ACHN (cell line): ENCODE data around the gene NHS.

Source experiments
- DNase-seq: peaks from one replicate; pipeline ENCODE4 v3.0.0-alpha.2; 2015
- in situ Hi-C: cut with HindIII; loops from 2 replicates; pipeline ENCODE4 v1.10.0; 2017; ENCODE audit warnings: low sequenced_read_pairs, low pct_ligation_motif_present, low pct_unique_long_range_greater_than_20kb

Gene NHS

DNA sequence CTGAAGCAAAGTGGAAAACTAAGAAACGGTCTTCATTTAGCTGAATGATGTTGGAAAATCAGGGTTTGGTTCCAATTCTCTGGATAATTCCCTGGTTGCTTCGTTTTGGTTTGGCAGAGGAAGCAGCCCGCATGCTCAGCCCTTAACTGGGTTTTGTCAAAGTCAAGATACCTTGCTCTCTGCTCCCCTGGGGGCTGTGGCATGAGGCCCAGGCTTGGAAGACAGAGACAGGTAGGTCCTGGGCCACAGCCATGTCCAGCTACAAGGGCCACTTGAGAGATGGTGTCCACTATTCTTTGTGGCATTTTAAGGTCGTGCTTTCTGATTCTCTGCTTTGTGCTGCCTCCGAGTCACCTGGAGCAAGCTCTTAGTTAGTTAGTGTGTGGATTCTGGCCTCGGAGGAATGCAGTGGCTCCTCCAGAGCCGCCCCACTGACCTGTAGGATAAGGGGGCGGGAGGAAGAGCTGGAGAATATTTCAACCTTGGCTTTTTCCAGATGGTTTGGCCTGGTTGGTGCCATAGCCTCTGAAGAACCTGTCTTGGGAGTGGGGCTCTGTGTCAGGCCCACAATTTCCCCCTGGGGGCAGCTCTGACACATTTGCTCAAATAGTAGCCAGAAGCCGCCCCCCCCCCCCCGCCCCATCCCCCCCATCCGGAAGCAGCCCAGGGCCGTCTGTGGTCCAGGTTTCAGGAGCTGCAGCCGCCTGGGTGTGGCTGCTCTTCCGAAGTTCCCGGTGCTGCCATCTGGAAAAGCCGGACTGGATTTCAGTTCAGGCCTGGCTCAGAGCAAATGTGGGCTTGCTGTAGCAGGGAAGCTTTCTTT is 147.1 kb downstream of the NHS start:
- DNase-seq: peak; percentile 40
- in situ Hi-C loops: no loop called here

DNA sequence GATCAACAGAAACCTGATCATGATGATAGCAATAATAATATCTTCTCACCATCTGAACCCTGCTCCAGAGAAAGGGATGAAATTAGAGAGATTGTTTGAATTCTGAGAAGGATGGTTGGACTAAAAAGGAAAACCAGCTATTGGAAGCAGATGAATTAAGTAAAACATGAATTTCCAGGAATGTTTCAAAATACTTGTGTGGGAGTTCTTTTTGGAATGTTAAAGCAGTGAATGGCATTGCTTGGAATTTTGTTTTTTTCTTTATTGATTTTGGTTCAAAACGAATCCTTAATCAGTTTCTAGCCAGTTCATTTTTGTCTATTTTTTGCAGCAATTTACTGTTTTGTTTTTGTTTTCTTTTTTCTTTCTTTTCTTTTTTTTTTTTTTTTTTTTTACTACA is 150.3 kb downstream of the NHS start:
- no peak for DNase-seq
- in situ Hi-C loops: no loop called here

DNA sequence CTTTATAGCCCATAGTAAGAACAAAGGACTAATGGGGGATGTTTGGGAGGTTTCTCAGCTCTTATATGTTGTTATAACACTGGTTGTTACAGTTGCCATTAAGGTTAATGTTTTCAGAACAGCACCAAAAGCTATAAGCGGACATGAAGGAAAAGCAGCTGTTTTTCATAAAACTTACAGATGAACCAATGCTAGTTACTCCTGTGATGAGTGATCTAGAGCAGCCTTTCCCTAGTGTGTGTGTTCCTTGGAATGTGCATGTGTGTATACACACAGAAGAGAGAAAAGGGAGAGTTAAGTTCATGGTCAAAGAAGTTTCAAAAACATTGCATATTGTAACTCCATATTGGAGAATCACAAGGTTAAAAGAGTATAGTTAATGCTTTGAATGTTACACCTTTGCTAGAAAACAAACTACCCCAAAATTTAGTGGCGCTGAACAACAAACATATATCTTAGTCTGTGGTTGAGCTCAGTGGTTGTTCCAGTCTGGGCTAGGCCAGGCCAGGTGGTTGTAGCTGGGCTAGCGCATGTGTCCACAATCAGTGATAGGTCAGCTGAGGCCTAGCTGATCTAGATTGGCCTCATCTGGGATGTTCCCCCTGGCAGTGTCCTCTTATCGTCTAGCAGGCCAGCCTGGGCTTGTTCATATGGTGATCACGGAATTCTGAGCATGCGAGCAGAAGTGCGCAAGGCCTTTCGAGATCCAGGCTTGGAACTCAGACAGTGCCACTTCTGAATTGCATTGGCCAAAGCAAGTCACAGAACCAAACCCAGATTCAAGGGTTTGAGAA is 151.0 kb downstream of the NHS start:
- no peak for DNase-seq
- in situ Hi-C loops: no loop called here

DNA sequence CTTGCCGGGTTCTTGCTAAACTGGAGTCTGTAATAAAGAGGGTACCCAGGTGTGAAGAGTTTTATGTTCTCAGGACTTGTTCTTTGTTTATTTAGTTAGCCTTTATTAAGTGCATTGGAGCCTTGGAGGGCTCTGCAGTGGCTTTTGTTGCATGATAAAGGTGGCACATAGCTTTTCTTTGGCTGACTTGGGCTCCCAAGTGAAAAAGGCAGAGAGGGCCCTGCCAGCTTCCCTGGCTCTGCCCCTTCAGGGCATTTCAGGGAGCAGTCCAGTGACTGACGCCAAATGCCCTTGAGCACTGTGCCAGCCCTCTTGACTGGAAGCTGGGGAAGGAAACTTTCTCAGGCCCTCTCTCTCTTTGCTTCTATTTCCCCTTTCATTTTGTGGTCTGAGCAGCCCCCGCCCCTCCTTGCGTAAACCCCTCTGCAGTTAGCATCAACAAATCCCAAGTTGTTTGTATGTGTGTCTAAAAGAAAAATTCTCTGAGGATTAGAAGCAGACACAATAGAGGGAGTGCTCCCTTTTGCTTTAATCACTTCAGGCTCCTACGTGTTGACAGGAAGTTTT is 152.2 kb downstream of the NHS start:
- in situ Hi-C loops: no loop called here
- DNase-seq: no peak

DNA sequence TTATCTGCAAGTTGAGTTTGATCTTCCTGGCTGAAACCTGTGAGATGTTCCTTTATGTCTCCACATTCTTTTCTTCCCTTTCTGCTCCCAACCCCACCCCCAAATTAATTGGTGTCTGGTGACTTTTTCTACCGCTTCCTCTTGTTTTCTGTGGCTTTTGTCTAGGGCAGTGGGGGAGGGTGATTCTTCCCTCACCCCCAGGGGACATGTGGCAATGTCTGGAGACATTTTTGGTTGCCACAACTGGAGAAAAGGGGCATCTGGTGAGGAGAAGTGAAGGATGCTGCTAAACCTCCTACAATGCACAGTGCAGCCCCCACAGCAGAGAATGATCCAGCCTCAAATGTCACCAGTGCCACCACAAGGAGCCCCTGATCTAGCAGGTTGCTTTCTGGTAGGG is 152.9 kb downstream of the NHS start:
- in situ Hi-C loops: no loop called here

DNA sequence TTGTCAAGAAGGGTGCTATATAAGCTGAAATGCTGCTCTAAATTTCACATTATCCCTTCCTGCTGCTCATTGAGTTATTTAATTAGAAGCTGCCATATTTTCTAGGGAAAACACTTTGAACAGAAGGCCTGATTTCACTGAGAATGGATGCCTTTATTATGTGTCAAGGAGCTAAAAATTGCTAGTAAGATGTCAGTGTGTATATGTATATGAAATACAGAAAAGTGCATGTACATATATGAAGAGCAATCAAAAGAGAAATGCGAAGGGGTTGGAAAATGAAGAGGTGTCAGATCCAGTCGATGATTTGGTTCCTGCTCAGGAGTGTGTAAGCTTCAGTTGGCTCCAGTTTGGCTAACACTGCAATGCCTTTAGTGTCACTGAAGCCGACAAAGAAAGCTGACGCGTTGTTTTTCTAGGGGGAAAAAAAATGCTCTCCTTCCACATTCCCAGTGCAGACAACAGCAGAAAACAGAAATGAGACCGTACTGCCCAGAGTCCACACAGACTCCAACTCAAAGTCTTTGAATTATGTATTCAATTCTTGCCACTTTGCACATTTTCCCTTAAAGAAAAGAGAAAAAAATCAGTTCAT is 154.2 kb downstream of the NHS start:
- DNase-seq: no peak
- in situ Hi-C loops: no loop called here

More for the DNA sequence above, 152.9 kb downstream of the NHS start:
- DNase-seq: no peak

DNA sequence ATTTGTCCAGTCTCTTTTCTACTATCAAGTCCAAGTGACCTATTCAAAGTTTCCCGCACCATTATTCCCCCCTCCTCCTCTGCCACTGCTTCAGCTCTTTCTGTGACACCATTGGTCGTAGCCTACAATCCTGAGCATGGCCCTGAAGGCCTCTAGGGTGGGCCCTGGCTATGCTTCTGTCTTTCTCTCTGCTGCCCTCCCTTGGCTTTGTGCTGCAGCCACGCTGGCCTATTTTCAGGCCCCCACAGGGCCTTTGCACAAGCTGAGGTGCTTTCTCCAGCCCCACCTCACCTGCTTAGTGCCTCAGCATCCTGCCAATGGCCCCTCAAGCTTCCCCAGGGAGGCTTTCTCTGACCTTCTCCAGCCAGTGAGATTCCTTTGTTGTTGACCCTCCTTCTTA is 156.5 kb downstream of the NHS start:
- in situ Hi-C loops: no loop called here

DNA sequence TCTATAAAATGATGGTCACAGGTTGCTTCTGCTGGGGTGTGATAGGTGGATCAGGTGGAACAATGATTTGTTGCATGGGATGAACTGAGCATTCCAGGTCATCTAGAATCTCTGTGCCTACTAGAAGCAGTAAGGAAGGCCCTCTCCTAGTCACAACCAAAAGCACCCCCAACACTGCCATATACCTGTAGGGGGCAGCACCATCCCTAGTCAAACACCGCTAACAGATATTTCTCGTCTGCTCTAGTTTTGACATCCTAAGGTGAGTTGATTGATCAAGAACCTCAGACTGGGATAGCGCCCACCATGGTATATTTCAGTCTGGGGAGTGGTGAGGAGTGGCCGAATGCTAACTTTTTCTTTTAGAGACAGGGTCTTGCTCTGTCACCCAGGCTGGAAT is 160.2 kb downstream of the NHS start:
- in situ Hi-C loops: no loop called here
- peak; percentile 19 for DNase-seq

More for the DNA sequence above, 156.5 kb downstream of the NHS start:
- DNase-seq: no peak

DNA sequence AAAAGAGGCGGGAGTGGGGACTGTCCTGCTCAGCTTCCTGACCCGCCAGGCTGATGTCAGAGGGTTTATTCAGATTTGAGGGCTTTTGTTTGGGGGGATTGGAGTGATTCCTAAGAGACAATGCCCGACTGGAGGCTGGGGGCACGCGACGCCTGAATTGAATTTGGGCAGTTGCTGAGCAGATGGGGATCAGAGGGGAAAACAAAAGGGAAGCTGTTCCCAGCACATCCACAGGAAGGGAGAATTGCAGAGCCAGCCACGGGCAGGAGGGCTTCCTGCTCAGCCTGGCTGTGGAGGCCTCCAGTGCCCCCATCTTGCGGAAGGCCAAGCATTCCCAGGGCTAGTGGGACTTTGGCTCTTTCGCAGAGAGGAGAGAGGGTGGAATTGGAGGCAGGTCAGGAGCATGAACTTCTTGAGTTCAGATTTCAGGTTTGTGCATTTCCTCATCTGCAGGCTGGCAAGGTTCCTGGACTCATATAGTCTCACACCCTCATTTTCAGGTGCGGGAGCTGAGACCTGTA is 162.8 kb downstream of the NHS start:
- in situ Hi-C loops: no loop called here
- DNase-seq: no peak

DNA sequence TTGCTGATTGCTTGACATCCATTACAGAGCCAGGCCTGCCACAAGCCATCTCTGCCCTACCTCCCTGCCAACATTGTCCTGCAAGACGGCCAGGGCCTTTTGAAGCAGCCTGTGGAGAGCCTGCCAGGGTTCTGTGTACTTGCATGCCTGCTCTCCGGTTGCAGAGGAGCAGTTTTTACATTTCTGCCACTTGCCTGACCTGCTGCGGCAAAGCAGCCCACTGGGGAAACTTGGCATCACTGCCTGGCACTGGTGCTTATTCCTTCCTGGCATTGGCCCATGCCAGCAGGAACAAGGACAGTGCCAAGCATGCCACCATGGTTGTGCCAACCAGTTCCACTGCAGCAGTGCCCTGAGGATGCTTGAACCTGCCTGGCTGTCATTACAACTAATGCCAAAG is 167.1 kb downstream of the NHS start:
- in situ Hi-C loops: no loop called here
- no peak for DNase-seq

DNA sequence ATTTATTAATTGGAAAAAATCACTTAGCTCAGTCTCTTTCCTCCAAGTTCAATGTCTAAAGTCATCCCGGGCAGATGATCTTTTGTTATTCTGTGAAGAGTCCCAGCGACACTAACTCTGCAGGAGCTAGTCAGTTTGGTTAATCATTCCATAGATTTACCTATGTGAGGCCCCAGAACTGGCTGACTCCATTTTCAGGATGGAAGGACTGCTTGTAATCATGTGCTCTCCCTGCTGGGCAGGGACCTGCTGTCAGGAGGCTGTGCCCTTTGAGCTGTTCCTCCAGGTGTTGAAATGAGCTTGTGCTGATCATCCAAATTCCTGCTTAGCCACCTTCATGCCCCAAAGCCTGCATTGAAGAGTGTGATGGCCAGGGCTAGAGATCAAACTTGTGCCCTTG is 169.8 kb downstream of the NHS start:
- no peak for DNase-seq
- in situ Hi-C loops: no loop called here

DNA sequence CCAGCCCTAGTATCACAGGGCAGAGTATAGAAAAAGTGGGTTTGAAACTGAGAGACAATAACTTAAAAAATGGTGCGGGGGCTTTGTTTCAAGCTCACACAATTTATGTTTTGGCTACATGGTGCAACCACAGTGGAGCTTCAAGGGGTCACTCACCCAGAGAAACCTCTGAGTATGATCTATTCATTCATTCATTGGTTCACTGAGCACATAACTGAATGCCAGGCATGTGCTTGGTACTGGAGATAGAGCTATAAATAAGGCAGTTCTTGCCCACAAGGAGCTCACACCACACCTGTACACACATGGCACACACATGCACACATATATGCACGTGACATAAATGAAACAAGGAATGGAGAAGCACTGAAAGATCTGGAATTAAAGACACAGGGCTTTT is 171.4 kb downstream of the NHS start:
- in situ Hi-C loops: no loop called here
- DNase-seq: peak; percentile 54

DNA sequence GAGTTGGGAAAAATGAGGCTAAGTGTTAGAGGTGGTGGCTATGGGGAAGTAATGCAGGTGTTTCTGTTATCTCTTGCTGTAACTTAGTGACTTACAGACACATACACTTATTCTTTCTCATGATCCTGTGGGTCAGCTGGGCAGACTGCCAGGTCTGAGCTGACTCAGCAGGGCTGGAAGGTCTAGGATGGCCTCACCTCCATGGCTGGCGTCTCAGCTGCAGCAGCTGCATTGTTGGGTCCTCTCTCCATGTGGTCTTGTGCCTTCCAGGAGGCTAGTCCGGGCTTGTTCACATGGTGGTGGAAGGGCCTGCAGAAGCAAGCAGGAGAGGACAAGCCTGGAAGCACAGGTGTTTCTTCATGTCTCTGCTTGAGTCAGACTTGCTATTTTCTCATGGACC is 172.7 kb downstream of the NHS start:
- in situ Hi-C loops: no loop called here
- peak; percentile 82 for DNase-seq

DNA sequence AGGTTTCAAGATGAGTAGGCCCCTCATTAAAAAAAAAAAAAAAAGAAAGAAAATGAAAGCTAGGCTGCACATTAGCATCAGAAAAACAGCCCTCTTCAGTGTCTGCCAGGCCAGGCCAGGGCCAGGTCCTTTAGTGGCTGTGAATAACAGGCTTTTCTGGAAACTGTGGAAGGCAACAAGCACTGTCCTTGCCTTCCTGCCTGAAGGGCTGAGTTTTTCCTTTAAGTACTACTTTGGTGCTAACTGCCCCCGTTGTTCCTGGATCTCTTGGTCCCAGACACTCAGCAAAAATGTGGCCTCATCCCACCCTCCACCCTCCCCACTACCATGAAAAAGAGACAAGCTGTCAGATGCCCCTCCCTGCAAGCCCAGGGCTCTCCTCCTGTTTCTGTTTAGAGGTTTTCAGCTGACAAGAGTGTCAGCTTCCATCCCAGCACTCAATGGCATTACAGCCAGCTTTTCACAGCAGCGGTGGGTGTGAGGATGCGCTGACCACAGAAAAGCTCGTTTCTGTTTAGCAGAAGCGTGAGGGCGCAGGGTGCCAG is 174.2 kb downstream of the NHS start:
- in situ Hi-C loops: no loop called here
- DNase-seq: no peak

DNA sequence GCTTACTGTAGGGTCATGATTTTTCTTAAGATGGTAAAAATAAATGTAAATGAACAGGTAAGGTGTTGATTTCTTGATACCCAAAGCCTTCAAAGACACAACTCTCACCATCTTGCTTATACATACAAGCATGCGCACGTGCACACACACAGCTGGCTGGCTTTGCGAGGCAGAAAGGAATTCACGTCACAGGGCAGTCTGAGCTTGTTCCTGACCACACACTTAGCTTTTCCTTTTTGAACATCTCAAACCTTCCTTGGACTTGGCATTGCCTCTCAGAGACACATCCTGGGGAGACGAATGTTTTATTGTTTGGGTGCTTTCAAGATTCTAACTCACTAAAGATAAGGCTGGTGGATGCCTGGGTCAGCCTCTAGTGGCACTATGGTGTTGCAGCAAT is 175.0 kb downstream of the NHS start:
- in situ Hi-C loops: no loop called here
- DNase-seq: no peak

DNA sequence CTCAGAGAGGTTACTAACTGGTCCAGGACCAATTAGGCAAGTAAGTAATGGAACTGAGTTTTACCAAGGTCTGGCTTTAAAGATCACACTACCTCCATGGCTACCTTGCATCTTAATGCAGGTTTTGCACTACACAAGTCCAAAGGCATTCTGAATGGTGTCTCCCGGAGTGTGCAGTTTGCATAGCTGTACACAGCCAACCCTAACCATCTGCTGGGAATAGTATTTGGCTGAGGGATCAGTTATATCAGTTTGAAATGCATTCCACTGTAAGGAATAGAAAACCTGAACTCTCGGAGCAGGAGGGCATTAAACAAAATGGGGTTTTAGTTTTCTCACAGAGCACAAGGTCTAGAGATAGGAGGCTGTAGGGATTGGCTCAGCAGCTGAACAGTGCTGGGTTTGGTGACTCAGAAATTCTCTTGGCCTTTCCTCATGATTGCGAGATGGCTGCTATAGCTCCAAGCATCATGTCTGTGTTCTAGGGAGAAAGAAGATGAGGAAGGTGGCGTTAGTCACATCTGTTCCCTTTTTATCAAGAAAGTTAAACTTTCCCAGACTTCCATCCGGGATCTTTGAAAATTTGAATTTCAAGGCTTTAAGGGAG is 177.1 kb downstream of the NHS start:
- in situ Hi-C loops: no loop called here
- DNase-seq: no peak

DNA sequence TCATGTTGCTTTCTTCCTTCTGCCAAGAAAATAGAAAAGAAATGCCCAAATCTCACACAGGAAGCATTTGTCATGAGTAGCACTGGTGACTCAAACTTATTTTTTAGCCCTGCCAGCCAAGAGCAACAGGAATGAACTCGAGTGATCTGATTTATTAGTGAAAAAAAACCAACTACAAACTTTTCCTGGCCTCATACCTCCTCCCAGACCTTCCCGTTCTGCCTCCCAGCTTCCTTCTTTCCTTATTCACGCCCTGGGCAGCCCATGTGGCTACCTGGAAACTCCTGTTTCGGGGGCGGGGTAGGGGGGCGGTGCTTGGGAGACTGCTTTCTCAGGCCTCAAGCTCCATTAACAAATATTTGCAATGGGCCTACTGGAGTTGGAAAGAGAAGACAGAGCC is 178.5 kb downstream of the NHS start:
- DNase-seq: peak; percentile 19
- in situ Hi-C loops: no loop called here

DNA sequence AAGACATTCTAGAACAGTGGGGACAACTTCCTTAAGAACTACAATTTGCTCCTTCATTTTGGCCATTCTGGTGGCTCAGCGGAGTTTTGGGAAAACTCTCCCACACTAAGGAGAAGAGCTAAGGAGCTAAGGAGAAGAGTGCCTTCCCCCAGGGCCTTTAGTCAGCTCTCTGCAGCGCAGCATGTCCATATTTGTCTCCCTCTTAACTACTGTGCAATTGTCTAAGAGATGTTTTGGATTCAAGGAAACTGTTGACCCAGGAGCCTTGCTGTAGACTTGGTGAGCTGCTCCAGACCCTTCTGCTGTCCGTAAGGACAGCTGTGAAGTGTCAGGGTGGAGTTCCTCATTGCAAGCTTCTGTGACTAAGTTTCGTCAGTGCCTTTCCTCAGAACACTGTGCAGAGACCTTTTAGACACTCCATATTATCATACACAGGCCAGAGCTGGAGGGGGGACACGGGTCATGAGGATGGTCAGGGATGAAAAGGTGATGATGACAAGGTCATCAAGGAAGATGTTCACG is 179.0 kb downstream of the NHS start:
- no peak for DNase-seq
- in situ Hi-C loops: no loop called here
